GM12865 (cell line): ENCODE data around the gene IMPA2.
A peak's percentile ranks its signal among the peaks of the same experiment; 100 is the strongest.
"Not testable (repeated sequence)": the region's sequence is repeated elsewhere in the genome, so short reads cannot be mapped to it uniquely, and the experiment has no call there.

Experiments used
- DNase-seq: peaks from one replicate; pipeline ENCODE4 v3.0.0; 2010; ENCODE audit warnings: low read depth
- H3K4me3 ChIP-seq: 2 replicates; pipeline ENCODE4 v1.5.1; 2011; ENCODE audit warnings: mild to moderate bottlenecking, low read depth, low read length, control low read depth
- CTCF ChIP-seq: IDR thresholded peaks from 2 replicates; pipeline ENCODE4 v1.5.1; 2011; ENCODE audit warnings: low read length, control low read depth, low read depth, inconsistent platforms; ENCODE audit not compliant: insufficient read depth; ENCODE audit errors: missing control alignments

Gene IMPA2

DNA sequence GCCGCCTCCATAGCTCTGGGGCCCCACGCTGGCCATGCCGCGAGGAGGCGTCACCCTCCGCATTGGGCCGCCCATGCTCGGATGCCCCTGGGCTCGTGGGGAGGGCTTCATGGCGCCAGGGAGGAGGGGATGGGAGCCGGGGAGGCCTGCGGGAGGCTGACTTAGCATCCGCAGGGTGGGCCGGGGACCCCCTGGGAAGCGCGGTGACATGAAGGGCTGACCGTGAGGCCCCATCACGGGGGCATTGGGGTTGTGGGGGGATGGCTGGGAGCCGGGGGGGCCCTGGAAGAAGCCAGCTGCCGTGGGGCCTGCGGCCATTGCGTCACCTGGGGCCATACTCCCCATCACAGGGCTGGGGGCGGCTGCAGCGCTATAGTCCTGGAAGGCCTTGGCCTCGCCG is 86.4 kb downstream of the IMPA2 start:
- no peak overlapping the region for H3K4me3 ChIP-seq
- no peak for TF ChIP-seq CTCF
- no peak for DNase-seq

DNA sequence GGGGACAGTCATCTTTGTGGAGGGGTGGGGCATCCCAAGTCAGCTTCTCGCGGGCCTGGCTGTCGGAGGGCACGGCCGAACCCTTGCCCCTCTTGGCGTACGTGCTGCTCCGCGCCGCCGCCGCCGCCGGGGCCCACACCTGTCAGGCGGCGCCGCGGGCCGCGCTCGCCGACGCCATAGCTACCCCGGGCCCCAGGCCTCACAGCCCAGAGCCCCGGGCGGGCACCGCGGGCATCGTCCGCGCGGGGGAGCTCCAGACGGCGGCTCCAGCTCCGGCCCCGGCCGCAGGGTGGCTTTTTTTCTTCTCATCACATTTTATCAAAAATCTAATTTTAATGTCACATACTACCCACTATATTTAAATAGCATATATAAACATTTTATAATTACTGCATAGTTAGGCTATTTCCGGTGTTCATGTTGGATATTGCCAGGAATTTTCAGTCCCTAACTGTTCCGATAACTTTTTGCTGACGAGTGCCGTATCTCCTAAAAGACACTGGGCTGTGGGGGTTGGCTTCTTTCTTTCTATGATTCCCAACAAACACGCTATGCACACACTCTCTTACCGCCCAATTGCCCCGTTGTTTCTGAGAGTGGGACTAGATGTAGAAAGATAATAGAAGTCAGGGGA is 87.1 kb downstream of the IMPA2 start:
- H3K4me3 ChIP-seq, DNase-seq: not testable (repeated sequence)

GRCh38 chr18:12068950-12069320 is 87.6 kb downstream of the IMPA2 start:
- no peak for TF ChIP-seq CTCF
- H3K4me3 ChIP-seq: no peak overlapping the region
- no peak for DNase-seq

DNA sequence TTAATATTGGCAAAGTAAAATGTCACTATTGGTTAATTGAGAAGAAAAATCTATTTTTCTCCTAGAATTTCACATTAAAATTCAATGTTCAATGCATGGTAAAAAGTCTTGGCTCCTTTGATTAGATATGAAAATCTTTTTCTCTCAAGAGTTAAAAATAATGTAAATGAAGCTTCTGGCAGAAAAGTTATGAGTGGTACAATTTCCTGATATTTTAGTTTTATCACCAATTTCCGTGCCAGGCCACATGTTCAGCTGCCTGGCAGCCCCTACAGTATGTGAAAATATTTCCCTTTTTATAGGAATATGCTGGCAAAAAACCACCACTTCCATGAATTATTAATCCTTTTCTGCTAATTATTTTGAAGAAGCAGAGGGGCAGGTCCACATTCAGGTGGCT is 89.8 kb downstream of the IMPA2 start:
- not testable (repeated sequence) for H3K4me3 ChIP-seq, DNase-seq

DNA sequence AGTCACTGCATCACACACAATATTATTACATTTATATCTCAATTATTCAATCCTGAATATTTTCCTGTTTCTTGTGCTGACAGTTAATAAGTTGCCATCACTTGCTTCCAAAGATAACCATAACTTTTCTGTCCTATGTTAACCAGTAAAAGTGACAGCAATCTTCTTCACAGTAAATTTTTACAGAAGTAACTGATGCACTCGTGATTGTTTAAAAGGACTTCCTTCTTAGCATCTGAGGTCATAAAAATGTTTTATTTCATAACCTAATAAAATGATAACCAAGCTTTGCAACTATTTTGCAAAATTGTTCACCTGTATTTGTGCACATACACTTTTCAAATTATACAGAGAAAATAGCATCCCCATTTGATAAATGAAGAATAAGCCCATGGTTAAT is 91.7 kb downstream of the IMPA2 start:
- no peak for TF ChIP-seq CTCF
- no peak for DNase-seq
- H3K4me3 ChIP-seq: no peak overlapping the region

GRCh38 chr18:12074736-12075135 is 93.4 kb downstream of the IMPA2 start:
- TF ChIP-seq CTCF: no peak
- no peak for DNase-seq
- H3K4me3 ChIP-seq: no peak overlapping the region

DNA sequence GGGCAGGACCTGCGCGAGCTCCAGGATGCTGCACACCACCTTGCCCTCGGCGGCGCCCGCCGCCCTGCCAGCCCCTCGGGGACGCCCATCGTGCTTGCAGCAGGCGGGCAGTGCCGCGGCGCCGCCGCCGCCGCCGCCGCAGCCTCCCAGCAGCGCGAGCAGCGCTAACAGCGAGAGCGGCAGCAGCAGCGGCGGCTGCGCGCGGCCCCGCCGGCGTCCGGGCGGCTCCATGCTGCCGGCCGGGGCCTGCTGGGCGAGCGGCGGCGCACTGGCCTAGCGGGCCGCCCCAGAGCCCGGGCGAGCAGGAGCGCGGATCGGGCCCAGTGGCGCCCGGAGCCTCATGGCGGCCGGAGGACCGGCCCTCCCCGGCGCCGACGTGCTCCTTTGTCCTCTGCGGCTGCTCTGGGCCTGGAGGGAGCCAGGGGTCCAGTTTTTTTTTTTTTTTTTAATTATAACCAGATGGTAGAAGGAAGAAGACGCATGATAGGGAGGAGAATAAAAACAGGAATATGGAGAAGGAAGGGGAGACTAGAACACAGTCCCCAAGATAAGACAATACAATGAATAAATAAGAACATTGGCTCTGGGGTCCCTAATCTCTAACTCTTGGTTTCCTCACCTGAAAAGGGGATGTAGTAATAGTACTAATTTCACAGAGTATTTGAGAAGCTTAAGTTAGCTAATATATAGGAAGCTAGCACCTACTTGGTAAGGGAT is 95.3 kb downstream of the IMPA2 start:
- no peak overlapping the region for H3K4me3 ChIP-seq
- peak; percentile 35 for DNase-seq
- TF ChIP-seq CTCF: no peak

GRCh38 chr18:12077994-12078393 is 96.7 kb downstream of the IMPA2 start:
- not testable (repeated sequence) for H3K4me3 ChIP-seq, DNase-seq
